Gastroesophageal sphincter (tissue), 4 donors: Measurements from ENCODE around the gene SMARCD1. TPM values are rescaled to one million over a fixed set of nuclear protein-coding genes. Genes with fewer than 3 reads are reported as not detected.
A peak's percentile ranks its signal among the peaks of the same experiment; 100 is the strongest.

Experiments
- ATAC-seq: fragments of 150-250 bp; one replicate; pipeline ENCODE4 v1.9.1; 2016; ENCODE audit warnings: mild to moderate bottlenecking, moderate library complexity
- H3K27ac ChIP-seq, 4 donors: fragments of 200-600 bp; sonication (generic) in 3 of 4; 1 replicate in 3 of 4; 2 replicates in 1 of 4; pipeline ENCODE4 v1.5.1; 2016 to 2019
- H3K27me3 ChIP-seq: fragments of 200-600 bp; sonication (generic); one replicate; pipeline ENCODE4 v1.5.1; 2019
- H3K36me3 ChIP-seq, 2 donors: fragments of 200-600 bp; sonication (generic); one replicate each; pipeline ENCODE4 v1.5.1; 2019; ENCODE audit warnings: control low read depth in 1 of 2
- H3K4me1 ChIP-seq, 3 donors: fragments of 200-600 bp; sonication (generic); 1 replicate in 2 of 3; 2 replicates in 1 of 3; pipeline ENCODE4 v1.5.1; 2016 to 2019; ENCODE audit warnings: control low read depth in 2 of 3
- H3K4me3 ChIP-seq, 2 donors: fragments of 200-600 bp; sonication (generic); one replicate each; pipeline ENCODE4 v1.5.1; 2019; ENCODE audit warnings: mild to moderate bottlenecking in 1 of 2, moderate library complexity in 1 of 2
- H3K9me3 ChIP-seq, 3 donors: fragments of 200-600 bp; sonication (generic); one replicate each; pipeline ENCODE4 v1.5.1; 2017 to 2019; ENCODE audit warnings: control low read depth in 2 of 3
- EP300 ChIP-seq: sonication (generic); formaldehyde crosslinking; IDR thresholded peaks from one replicate; pipeline ENCODE4 v1.6.1; 2017; ENCODE audit warnings: antibody characterized with exemption, mild to moderate bottlenecking
- POLR2A ChIP-seq, 2 donors: fragments of 450-650 bp; IDR thresholded peaks; one replicate each; pipeline ENCODE4 v1.6.1; 2017; ENCODE audit warnings: antibody characterized with exemption in 2 of 2, mild to moderate bottlenecking in 2 of 2, moderate library complexity in 1 of 2
- POLR2AphosphoS5 ChIP-seq: sonication (generic); formaldehyde crosslinking; IDR thresholded peaks from one replicate; pipeline ENCODE4 v1.6.1; 2017; ENCODE audit warnings: antibody characterized with exemption
- WGBS, 2 donors: methylation state at CpG; one replicate each; pipeline ENCODE4 v1.1.5; 2018; ENCODE audit warnings: low coverage in 1 of 2; 5-methylcytosine and 5-hydroxymethylcytosine counted together
- total RNA-seq, 4 donors: library from RNA; depleted of rRNA; stranded (reverse); fragments of >200 nt; gene quantifications; one replicate each; pipeline ENCODE4 v1.1.0, GENCODE V29; 2016
- TF ChIP-seq, protein P1 (sequence below), 4 experiments: fragments of 200-600 bp in 2 of 4; fragments of 450-650 bp in 2 of 4; sonication (generic) in 1 of 4; IDR thresholded peaks; one replicate each; pipeline ENCODE4 v1.5.1; 2017 to 2019; ENCODE audit warnings: antibody characterized with exemption in 4 of 4, mild to moderate bottlenecking in 2 of 4, moderate library complexity in 2 of 4

Gene SMARCD1
- total RNA-seq, 4 donors from 2014 or later, result 26.6 to 52.8 (median 44.2) TPM

DNA sequence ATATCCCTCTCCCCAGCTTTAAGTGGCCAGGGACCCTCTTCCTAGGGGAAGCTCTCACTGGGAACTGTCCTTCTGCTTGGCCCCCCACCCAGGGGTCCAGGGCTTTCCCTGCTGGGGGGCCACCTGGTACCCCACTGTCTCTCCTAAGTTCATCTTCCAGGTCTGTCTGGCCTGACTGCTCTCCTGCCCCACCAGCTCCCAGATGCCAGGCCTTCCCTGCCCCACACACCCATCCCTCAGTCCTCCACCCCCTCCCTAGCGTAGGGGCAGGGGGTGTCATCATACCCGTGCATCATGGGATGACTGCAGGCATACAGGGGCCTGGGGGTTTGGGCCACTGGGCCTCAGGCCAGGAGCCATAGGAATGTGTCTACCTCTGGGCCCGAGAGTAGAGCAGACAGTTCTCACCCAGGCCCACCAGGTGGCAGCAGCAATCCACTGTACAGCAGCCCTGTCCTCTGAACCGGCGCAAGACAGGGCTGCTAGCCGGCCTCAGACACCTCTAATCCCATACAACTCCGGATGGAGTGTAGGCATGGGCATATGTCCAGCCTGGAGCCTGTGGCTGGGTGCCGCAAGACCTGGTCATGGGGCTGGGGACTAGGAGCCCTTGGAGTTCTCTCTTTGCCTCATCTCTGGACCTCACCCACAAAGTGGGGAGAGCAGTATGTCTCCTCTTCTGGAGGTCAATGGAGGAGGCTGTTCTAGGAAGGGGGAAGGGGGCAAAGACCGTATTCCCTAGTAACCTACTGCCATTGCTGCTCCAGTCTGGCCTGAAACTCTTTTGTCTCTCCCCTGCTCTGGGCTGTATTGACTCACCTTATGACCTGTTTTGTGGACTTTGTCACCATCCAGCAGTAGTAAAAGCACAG is 10.0 kb upstream of the SMARCD1 start:
- 4% methylated on average over 2 of the region's 9 CpGs; no CpG with 5 or more reads in 1 of the 2 donors for WGBS, 2 donors
- H3K27me3 ChIP-seq, result no peaks in the 10 kb centered on the region
- ATAC-seq, result peak; percentile 90

GRCh38 chr12:50075808-50076170 is 9.4 kb upstream of the SMARCD1 start:
- no peak overlapping the region for H3K27ac ChIP-seq
- peaks cover 0 to 10% (median 0%) of the 10 kb centered on the region in 3 donors for H3K4me1 ChIP-seq
- no peak for TF ChIP-seq POLR2A (IDR thresholded peaks at IDR 0.05)
- TF ChIP-seq, protein P1, sequence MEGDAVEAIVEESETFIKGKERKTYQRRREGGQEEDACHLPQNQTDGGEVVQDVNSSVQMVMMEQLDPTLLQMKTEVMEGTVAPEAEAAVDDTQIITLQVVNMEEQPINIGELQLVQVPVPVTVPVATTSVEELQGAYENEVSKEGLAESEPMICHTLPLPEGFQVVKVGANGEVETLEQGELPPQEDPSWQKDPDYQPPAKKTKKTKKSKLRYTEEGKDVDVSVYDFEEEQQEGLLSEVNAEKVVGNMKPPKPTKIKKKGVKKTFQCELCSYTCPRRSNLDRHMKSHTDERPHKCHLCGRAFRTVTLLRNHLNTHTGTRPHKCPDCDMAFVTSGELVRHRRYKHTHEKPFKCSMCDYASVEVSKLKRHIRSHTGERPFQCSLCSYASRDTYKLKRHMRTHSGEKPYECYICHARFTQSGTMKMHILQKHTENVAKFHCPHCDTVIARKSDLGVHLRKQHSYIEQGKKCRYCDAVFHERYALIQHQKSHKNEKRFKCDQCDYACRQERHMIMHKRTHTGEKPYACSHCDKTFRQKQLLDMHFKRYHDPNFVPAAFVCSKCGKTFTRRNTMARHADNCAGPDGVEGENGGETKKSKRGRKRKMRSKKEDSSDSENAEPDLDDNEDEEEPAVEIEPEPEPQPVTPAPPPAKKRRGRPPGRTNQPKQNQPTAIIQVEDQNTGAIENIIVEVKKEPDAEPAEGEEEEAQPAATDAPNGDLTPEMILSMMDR (IDR thresholded peaks at IDR 0.05), result no peak
- TF ChIP-seq EP300, result no peak
- no peak for TF ChIP-seq POLR2AphosphoS5
- H3K9me3 ChIP-seq, result no peaks in the 10 kb centered on the region
- WGBS, 2 donors, result 88% methylated on average over 1 of the region's 1 CpG; no CpG with 5 or more reads in 1 of the 2 donors
- no peaks in the 10 kb centered on the region for H3K27me3 ChIP-seq
- H3K4me3 ChIP-seq, result no peak overlapping the region
- ATAC-seq, result no peak
- no peaks in the 10 kb centered on the region for H3K36me3 ChIP-seq

More for the DNA sequence above, 10.0 kb upstream of the SMARCD1 start:
- no peak overlapping the region for H3K27ac ChIP-seq
- peaks cover 0 to 16% (median 0%) of the 10 kb centered on the region in 3 donors for H3K4me1 ChIP-seq
- no peaks in the 10 kb centered on the region for H3K9me3 ChIP-seq
- H3K4me3 ChIP-seq, result no peak overlapping the region
- H3K36me3 ChIP-seq, result no peaks in the 10 kb centered on the region
- no peak for TF ChIP-seq POLR2A (IDR thresholded peaks at IDR 0.05)
- TF ChIP-seq, protein P1 (IDR thresholded peaks at IDR 0.05), result peak in 3 of 4 experiments; percentile 92 to 93 (median 93)

DNA sequence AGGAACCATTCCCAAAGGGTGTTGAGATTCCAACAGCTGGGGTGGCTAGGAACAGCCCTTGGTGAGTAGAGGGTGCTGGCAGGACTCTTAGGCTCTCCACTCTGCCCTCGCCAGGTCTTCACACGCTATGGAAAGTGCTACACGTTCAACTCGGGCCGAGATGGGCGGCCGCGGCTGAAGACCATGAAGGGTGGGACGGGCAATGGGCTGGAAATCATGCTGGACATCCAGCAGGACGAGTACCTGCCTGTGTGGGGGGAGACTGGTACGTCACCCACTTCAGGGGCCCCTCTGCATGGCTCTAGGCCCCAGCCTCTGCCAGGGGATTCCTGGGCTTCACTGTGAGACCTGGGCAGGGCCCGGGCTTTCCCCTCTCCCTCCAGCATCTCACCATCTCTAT is 8.0 kb upstream of the SMARCD1 start:
- Histone ChIP-seq H3K27ac (no peak overlapping the region), H3K4me1 (peaks cover 0 to 12% (median 0%) of the 10 kb centered on the region in 3 donors), H3K4me3 (no peak overlapping the region), H3K36me3 (no peaks in the 10 kb centered on the region), H3K27me3 (no peaks in the 10 kb centered on the region), H3K9me3 (no peaks in the 10 kb centered on the region)
- no peak for ATAC-seq
- 83 to 90% methylated on average over 1 to 2 of the region's 12 CpGs for WGBS, 2 donors
- TF ChIP-seq, protein P1 (IDR thresholded peaks at IDR 0.05), result no peak
- no peak for TF ChIP-seq EP300
- no peak for TF ChIP-seq POLR2A (IDR thresholded peaks at IDR 0.05)
- TF ChIP-seq POLR2AphosphoS5, result no peak

DNA sequence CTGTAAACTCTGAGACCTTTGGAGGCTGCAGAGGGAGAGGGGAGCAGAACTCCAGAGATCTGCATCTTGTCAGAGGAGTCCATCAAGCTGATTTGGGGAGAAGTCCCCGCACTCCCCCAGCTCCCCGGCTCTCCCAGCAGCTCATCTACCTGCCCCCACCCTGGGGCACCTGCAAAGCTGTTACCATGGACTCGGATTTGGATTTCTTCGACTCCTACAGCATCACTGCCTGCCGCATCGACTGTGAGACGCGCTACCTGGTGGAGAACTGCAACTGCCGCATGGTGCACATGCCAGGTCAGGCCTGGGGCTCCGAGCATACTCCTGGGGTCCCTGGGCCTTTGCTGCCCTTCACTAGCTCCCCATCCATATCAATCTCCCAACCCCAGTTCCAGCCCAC is 6.9 kb upstream of the SMARCD1 start:
- no peaks in the 10 kb centered on the region for H3K36me3 ChIP-seq
- no peak for ATAC-seq
- peaks cover 0 to 12% (median 0%) of the 10 kb centered on the region in 3 donors for H3K4me1 ChIP-seq
- no peak overlapping the region for H3K4me3 ChIP-seq
- no peak overlapping the region for H3K27ac ChIP-seq
- H3K9me3 ChIP-seq, result no peaks in the 10 kb centered on the region
- H3K27me3 ChIP-seq, result no peaks in the 10 kb centered on the region
- 93 to 97% methylated on average over 5 to 6 of the region's 10 CpGs for WGBS, 2 donors
- TF ChIP-seq, protein P1 (IDR thresholded peaks at IDR 0.05), result no peak
- no peak for TF ChIP-seq POLR2A (IDR thresholded peaks at IDR 0.05)
- TF ChIP-seq EP300, result no peak
- no peak for TF ChIP-seq POLR2AphosphoS5

- TF ChIP-seq EP300 (no peak), POLR2AphosphoS5 (no peak), POLR2A (IDR thresholded peaks at IDR 0.05) (no peak)
- TF ChIP-seq, protein P1 (IDR thresholded peaks at IDR 0.05), result no peak
Measured at GRCh38 chr12:50079771-50080170, 5.4 kb upstream of the SMARCD1 start.

More at GRCh38 chr12:50079771-50080170, 5.4 kb upstream of the SMARCD1 start:
- 97 to 100% methylated on average over 1 to 5 of the region's 5 CpGs for WGBS, 2 donors
- Histone ChIP-seq H3K9me3 (no peaks in the 10 kb centered on the region), H3K36me3 (no peaks in the 10 kb centered on the region), H3K27ac (no peak overlapping the region), H3K27me3 (no peaks in the 10 kb centered on the region), H3K4me3 (no peak overlapping the region), H3K4me1 (peaks cover 0 to 23% (median 0%) of the 10 kb centered on the region in 3 donors)
- no peak for ATAC-seq
